Hematopoietic multipotent progenitor cell treated with erythropoietin and hydrocortisone succinate and interleukin-3 and kit ligand, for 15 days (in vitro differentiated cells): ENCODE results near the gene GJB3.
"Not testable (repeated sequence)": the region's sequence is repeated elsewhere in the genome, so short reads cannot be mapped to it uniquely, and the experiment has no call there.

Experiments
- DNase-seq: peaks from one replicate; pipeline ENCODE4 v3.0.0-alpha.2; 2015; ENCODE audit warnings: low spot score

The GJB3 gene

DNA sequence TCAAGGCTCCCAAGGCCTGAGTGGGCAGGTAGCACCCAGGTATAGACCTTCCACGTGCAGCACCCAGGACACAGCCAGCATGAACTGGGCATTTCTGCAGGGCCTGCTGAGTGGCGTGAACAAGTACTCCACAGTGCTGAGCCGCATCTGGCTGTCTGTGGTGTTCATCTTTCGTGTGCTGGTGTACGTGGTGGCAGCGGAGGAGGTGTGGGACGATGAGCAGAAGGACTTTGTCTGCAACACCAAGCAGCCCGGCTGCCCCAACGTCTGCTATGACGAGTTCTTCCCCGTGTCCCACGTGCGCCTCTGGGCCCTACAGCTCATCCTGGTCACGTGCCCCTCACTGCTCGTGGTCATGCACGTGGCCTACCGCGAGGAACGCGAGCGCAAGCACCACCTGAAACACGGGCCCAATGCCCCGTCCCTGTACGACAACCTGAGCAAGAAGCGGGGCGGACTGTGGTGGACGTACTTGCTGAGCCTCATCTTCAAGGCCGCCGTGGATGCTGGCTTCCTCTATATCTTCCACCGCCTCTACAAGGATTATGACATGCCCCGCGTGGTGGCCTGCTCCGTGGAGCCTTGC lies 19.7 kb upstream of the GJB3 start:
- no peak for DNase-seq

DNA sequence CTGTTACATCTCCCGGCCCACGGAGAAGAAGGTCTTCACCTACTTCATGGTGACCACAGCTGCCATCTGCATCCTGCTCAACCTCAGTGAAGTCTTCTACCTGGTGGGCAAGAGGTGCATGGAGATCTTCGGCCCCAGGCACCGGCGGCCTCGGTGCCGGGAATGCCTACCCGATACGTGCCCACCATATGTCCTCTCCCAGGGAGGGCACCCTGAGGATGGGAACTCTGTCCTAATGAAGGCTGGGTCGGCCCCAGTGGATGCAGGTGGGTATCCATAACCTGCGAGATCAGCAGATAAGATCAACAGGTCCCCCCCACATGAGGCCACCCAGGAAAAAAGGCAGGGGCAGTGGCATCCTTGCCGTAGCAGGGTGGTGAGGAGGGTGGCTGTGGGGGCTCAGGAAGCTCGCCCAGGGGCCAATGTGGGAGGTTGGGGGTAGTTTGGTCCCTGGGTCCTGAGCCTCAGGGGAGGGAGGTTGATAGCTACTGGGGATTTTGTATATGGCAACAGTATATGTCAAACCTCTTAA lies 19.2 kb upstream of the GJB3 start:
- no peak for DNase-seq

DNA sequence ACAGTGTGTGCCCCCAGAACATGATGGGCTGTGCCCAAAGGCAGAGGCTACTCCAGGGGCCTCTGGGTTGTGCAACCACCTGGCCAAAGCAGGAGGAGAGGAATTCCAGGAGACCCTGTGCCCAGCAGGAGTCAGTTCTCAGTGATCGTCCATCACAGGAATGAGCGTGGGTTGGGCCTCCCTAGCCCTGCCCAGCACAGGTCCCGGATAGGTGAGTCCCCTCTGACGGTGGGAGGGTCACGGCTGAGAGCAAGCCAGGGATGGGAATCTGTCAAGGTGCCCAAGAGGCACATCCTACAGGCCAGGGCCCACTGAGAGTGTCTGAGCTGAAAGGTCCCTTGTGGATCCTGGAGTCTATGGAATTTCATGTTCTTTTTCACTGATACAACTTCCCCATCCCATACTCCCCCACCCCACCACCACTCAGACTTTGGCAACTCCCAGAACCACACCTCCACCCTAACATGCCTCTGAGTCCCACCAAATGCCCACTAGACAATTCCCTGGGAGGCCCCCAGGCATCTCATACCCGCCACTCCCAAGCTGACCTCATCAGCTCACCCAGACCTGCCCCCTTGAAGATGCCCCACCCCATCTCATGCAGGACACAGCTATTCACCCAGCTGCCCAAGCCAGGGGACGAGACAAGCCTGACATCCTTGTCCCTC lies 18.4 kb upstream of the GJB3 start:
- DNase-seq, result no peak

DNA sequence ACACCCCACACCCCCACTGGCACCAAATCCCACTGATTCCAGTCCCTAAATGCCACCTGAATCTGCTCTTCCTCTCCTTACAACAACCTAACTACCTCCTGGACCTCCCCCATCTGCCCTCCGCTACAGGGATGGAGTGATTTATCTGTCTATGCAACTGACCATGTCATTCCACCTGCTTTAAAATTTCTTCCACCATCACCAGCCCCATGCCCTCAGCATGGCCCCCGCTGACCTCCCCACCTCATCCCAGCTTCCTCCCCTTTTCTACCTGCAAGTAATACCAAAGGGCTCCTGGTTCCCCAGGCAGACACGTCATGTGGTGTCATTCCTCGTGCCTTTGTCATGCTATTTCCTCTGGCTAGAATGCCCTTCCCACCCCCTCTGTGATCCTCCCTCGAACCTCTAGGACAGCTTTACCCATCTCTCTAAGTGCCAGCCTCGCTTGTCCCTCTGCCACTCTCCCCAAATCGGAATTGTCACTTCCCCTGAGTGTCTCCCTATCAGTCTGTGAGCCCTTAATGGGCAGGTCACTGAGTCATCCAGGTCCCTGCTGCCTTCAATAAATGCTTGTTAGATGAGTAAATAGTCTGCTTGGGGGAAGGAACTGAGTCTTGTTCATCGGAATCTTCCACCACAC lies 17.8 kb upstream of the GJB3 start:
- DNase-seq, result no peak

DNA sequence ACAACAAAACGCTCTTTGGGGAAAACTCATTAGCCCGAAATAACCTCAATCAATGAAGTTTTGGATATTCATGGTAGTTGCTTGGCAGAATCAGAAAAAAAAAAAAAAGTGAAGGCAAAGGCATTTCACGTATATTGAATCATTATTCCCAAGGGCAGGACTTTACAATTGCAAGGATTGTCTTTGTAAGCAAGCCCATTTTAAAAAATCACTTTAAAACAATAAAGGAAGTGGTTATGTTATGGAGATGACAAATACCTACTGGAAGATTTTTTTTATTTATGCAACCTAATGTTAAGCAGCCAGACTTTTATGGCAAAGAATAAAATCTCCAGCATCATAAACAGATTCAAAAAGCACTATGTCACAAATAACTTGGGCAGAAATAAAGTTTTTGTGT lies 12.2 kb upstream of the GJB3 start:
- no peak for DNase-seq

DNA sequence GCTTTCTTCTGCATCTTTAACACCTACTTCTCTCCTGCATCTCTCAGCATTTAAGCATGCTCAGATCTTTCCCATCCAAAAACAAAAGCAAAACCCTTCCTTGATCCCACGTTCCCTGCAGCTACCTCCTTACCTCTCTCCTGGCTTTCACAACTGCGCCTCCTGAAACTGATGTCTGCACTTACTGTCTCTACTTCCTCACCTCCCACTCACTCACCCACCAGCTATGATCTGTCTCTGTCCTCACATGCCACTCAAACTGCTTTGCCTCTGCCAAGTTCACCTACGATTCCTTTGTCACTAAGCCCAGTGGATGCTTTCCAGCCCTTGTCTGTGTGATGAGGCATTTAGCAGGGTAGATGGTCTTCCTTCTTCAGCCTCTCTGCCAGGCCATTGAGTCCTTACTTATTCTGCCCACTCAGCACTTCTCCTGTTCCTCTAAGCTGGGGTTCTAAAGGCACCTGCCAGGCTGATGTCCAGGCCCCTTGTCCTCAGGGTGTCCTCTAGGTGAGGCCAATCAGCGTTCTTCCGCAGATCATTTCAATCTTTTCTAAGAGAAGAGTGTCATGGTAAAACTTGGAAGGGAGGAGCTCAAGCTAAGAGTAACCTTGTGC lies 10.0 kb upstream of the GJB3 start:
- no peak for DNase-seq

DNA sequence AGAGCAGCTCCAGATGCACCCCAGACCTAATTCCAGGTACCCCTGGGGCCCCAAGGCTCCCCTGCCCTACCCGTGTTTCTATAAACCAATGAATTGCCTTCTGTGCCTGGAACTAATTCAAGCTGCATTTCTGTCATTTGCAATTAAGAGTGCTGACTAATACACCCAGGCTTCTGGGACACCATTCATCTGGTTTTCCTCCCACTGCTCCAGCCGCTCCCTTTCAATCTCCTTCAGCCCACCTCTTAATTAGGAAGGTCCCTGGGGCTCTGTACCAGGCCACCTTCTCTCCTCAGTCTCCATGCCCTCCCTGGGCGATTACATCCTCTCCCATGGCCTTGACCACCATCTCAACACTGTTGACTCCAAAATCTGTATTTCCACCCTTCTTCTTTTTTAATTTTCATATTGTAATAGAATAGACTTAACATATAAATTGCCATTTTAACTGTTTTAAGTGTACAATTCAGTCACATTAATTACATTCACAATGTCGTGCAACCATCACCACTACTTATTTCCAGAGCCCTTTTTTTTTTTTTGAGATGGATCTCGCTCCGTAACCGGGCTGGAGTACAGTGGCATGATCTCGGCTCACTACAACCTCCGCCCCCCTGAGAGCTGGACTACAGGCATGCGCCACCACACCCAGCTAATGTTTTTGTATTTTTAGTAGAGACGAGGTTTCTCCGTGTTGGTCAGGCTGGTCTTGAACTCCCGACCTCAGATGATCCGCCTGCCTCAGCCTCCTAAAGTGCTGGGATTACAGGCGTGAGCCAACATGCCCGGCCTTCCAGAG lies 9.2 kb upstream of the GJB3 start:
- DNase-seq, result no peak

DNA sequence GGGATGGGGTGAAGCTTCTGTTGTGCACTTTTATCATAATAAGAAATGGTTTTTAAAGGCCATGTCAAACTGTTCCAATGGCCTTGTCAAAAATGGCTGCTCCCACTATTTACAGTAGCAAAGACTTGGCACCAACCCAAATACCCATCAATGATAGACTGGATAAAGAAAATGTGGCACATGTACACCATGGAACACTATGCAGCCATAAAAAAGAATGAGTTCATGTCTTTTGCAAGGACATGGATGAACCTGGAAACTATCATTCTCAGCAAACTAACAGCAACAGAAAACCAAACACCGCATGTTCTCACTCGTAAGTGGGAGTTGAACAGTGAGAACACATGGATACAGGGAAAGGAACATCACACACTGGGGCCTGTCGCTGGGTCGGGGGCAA lies 7.9 kb upstream of the GJB3 start:
- not testable (repeated sequence) for DNase-seq

DNA sequence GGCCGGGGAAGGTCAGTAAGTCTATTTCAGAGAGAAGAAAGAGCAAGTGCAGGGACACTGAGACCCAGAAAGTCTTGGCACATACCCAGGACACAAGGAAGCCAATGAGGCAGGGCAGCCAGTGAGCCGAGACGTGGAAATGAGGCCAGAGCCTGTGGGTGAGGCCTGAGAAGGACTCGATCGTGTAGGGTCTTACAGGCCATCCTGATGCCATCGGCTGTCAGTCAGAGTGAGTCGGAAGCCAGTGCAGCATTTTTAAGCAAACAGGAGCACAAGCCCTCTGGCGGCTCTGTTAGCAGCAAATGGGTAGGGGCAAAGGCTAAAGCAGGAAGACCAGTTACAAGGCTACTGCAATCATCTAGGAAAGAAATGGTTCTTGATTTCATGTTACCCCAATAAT lies 6.1 kb upstream of the GJB3 start:
- no peak for DNase-seq

DNA sequence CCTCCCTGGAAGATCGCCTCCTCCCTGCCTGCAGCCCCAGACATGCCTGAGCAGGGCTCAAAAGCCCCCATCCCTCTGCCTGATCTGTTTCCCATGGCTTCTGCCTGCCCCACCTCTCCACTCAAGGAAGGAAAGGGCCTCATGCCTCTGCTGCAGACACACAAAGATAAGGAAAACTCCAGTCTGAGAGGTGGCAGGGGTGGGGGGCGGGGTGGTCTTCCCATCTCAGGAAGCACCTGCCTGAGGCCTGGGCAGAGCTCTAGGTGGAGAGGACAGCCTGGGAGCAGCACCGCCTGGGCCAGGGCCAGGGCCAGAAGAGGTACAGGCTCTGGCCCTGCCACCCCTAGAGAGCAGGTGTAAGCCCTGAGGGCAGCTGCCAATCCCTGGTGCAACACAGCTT lies 4.1 kb upstream of the GJB3 start:
- no peak for DNase-seq

DNA sequence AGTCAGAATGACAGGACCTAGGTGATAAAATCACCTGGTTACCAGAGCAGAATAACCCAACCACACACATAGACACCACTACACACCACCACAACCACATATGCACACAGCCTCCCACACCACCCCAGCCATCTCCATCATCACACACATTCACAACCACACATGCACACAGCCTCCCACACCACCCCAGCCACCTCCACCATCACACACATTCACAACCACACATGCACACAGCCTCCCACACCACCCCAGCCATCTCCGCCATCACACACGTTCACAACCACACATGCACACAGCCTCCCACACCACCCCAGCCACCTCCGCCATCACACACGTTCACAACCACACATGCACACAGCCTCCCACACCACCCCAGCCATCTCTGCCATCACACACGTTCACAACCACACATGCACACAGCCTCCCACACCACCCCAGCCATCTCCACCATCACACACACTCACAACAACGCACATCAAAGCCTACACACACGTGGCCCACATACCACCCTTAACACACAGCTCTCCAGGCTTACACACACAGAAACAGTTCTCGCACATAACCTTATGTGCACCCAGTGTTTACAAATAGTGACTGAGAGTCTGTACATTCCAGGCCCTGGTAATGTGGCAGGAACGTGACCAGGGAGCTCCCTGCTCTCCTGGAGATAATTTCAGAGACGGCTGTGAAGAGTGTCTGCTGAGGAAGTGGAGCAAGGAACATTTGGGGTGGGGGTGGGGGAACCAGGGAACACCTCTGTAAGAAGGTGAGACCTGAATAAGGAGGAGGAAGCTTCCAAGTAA lies 3.3 kb upstream of the GJB3 start:
- DNase-seq, result no peak

DNA sequence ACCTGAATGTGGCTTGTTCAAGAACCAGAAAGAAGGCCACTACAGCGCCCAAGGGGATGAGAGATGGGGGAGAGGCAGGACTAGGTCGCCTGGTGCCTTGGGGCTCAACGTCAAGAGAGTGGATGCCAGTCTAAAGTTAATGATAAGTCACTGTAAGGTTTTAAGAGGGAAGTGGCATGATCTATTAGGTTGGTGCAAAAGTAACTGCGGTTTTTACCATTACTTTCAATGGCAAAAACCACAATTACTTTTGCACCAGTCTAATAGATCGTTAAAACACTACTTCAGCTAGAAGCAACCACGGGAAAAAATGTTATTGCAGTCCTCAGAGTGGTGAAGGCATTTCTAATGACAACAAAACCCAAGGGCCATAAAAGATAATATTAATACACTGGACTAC lies 2.6 kb upstream of the GJB3 start:
- no peak for DNase-seq

DNA sequence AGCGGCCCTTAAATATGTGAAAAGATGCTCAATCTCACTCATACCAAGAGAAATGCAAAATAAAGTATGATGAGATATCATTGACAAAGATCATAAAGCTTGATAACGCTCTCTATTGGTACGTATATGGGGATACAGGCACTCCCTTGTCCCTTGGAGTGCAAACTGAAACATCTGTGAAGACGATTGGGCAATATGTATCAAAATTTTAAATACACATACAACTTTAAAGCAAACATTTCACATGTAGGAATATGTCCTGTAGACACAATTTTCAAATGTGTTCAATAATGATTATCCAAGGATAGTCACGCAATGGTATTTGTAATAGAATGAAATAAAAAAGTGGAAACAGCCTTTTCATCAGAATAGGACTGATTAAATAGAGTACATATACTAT lies 2.0 kb upstream of the GJB3 start:
- DNase-seq, result no peak

DNA sequence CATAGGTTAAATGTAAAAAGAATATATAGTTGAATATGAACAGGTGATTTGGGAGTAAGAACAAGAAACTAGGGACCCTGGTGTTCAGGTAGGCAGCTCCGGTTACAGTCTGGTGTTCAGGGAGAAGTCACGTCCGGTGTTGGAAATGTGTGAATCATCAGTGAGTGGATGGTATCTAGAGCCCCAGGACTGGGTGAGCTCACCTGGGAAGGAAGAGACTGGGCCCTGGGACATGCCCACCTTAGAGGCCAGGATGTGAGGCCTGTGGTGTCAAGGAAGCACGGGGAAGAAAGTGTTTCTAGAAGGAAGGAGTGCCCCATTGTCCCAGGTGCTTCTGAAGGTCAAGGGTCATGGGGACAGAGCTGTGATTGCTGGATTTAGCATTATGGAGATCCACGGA lies 1.5 kb upstream of the GJB3 start:
- no peak for DNase-seq

DNA sequence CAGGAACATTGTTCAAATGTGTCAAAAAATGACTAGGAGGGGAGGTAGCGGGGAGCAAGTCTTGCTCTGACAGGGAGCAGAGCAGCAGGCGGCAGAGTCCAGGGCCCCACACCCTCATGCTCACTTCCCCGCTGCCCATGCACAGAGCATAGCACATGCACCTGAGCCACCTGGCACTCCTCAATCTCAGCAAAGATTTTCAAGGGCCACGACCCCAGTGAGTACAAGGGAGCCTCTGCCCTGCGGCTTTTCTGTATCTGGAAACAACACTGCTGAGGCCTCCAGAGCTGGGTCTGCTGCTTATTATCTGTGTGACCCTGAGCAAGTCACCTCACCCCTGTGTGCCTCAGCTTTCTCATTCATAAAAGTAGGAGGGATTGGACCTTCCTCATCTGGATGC lies 1.1 kb upstream of the GJB3 start:
- no peak for DNase-seq

DNA sequence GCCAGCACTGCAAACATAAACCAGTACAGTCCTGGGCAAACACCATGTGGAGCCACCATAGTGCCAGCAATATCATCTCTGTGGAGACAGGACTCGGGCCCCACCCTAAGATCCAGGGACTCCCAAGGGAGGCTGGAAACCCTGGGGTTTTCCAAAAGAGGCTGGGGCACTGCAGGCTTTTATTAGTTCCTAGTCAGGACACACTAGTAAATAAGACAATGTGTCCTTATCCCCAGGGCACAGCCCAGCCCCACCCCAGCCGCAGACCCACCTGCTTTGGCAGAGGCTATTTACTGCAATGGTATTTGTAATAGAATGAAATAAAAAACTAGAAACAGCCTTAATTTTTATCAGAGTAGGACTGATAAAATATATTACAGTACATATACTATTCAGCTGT lies 486 bp upstream of the GJB3 start:
- no peak for DNase-seq

DNA sequence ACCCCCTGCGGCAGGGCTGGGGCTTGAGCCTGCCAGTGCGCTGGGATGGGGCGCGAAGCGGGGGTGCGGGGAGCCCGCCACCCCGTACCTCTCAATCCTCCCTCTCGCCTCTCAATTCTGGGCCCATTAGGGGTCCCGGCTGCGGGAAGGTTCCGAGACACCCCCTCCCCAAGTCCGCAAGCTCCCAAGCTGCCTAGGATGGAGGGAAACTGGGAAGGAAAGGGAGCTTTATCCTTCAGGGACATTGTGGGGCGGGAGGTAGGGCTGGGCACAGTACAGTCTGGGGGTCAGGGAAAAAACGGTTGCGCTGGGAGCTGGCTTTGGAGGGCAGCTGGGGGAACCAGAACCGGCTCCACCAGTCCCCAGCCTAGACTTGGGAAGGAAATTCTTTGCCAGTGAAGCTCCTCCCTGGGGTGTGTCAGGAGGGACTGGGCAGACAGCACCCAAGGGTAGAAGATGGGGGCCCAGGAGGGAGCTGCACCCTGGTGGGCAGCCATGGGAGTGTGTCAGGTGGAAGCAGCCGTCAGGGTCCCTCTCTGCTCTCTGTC lies 904 bp downstream of the GJB3 start:
- DNase-seq, result no peak

DNA sequence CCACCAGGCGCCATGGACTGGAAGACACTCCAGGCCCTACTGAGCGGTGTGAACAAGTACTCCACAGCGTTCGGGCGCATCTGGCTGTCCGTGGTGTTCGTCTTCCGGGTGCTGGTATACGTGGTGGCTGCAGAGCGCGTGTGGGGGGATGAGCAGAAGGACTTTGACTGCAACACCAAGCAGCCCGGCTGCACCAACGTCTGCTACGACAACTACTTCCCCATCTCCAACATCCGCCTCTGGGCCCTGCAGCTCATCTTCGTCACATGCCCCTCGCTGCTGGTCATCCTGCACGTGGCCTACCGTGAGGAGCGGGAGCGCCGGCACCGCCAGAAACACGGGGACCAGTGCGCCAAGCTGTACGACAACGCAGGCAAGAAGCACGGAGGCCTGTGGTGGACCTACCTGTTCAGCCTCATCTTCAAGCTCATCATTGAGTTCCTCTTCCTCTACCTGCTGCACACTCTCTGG lies 3.8 kb downstream of the GJB3 start:
- no peak for DNase-seq

DNA sequence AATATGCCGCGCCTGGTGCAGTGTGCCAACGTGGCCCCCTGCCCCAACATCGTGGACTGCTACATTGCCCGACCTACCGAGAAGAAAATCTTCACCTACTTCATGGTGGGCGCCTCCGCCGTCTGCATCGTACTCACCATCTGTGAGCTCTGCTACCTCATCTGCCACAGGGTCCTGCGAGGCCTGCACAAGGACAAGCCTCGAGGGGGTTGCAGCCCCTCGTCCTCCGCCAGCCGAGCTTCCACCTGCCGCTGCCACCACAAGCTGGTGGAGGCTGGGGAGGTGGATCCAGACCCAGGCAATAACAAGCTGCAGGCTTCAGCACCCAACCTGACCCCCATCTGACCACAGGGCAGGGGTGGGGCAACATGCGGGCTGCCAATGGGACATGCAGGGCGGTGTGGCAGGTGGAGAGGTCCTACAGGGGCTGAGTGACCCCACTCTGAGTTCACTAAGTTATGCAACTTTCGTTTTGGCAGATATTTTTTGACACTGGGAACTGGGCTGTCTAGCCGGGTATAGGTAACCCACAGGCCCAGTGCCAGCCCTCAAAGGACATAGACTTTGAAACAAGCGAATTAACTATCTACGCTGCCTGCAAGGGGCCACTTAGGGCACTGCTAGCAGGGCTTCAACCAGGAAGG lies 4.3 kb downstream of the GJB3 start:
- DNase-seq, result no peak

DNA sequence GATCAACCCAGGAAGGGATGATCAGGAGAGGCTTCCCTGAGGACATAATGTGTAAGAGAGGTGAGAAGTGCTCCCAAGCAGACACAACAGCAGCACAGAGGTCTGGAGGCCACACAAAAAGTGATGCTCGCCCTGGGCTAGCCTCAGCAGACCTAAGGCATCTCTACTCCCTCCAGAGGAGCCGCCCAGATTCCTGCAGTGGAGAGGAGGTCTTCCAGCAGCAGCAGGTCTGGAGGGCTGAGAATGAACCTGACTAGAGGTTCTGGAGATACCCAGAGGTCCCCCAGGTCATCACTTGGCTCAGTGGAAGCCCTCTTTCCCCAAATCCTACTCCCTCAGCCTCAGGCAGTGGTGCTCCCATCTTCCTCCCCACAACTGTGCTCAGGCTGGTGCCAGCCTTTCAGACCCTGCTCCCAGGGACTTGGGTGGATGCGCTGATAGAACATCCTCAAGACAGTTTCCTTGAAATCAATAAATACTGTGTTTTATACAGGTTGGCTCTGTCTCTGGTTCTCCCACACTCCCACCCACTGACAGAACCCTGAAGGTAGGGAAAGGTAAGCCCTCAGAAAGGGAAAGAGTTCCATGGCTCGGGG lies 5.0 kb downstream of the GJB3 start:
- DNase-seq, result no peak
